Endothelial cell of umbilical vein (primary cell): Measurements from ENCODE around the gene ATP2B2. TPM values are rescaled to one million over a fixed set of nuclear protein-coding genes. Genes with fewer than 3 reads are reported as not detected.

Experiments
- BruUV-seq: library from RNA; stranded (reverse); fragments of 400-500 nt; replicated peaks from 2 replicates; lab custom pipeline; 2021; lab: Mats Ljungman, UMichigan
- CTCF ChIA-PET: fragments of 300-600, 350-600 bp; sonication (Branson Sonifier 250); formaldehyde crosslinking; loops from one replicate; lab custom pipeline; 2021; ENCODE audit warnings: antibody characterized with exemption, inconsistent platforms; lab: Charles Lee
- POLR2A ChIA-PET: fragments of 300-600, 350-600 bp; sonication (Branson Sonifier 250); formaldehyde crosslinking; loops from one replicate; lab custom pipeline; 2021; ENCODE audit warnings: antibody characterized with exemption, inconsistent platforms; lab: Charles Lee
- DNase-seq: peaks from one replicate; pipeline ENCODE4 v3.0.0-alpha.2; 2011; ENCODE audit warnings: low read depth, low spot score
- FAIRE-seq: peaks from 2 replicates; lab custom pipeline; 2011; peaks lifted over from hg19 to GRCh38; lab: Jason Lieb, UNC
- H2AFZ ChIP-seq: 2 replicates; pipeline ENCODE4 v1.6.0; 2012; ENCODE audit warnings: low read depth, low read length, control low read depth, inconsistent platforms
- H3K27ac ChIP-seq: 2 replicates; pipeline ENCODE4 v1.5.1; 2011; ENCODE audit warnings: low read depth, mild to moderate bottlenecking, control low read depth, low read length, moderate library complexity; ENCODE audit not compliant: insufficient read depth
- H3K27me3 ChIP-seq, 2 experiments: 2 replicates each; pipeline versions ENCODE4 v1.6.0 to v1.6.1; 2011; ENCODE audit warnings: low read length in 2 of 2, mixed read lengths in 1 of 2; ENCODE audit not compliant: control insufficient read depth in 2 of 2, insufficient read depth in 2 of 2
- H3K36me3 ChIP-seq, 2 experiments: 2 replicates in 1 of 2; 3 replicates in 1 of 2; pipeline ENCODE4 v1.5.1; 2011; ENCODE audit warnings: low read length in 2 of 2, mild to moderate bottlenecking in 1 of 2, moderate library complexity in 1 of 2; ENCODE audit not compliant: control insufficient read depth in 2 of 2, insufficient read depth in 2 of 2; ENCODE audit errors: extremely low read depth in 1 of 2
- H3K4me1 ChIP-seq: 3 replicates; pipeline ENCODE4 v1.5.1; 2011; ENCODE audit warnings: mild to moderate bottlenecking, low read length; ENCODE audit not compliant: control insufficient read depth, insufficient read depth; ENCODE audit errors: extremely low read depth
- H3K4me2 ChIP-seq: 2 replicates; pipeline ENCODE4 v1.6.1; 2011; ENCODE audit warnings: low read length, control low read depth, mixed read lengths; ENCODE audit not compliant: insufficient read depth
- H3K4me3 ChIP-seq, 3 experiments: fragments of 200-600 bp in 1 of 3; sonication (generic), shearing (Covaris generic) in 1 of 3; replicated peaks in 1 of 3; 2 replicates each; pipeline ENCODE4 v1.5.1; 2011 to 2016; ENCODE audit warnings: control low read depth in 3 of 3, low read length in 3 of 3, mild to moderate bottlenecking in 2 of 3, inconsistent platforms in 1 of 3, low read depth in 1 of 3, moderate library complexity in 1 of 3; ENCODE audit not compliant: insufficient read depth in 1 of 3
- H3K79me2 ChIP-seq: 2 replicates; pipeline ENCODE4 v1.6.0; 2012; ENCODE audit warnings: low read length, inconsistent platforms; ENCODE audit not compliant: control insufficient read depth, insufficient read depth
- H3K9ac ChIP-seq: replicated peaks from 2 replicates; pipeline ENCODE3; 2011; ENCODE audit warnings: low read length, control low read depth; ENCODE audit not compliant: insufficient read depth; ENCODE audit errors: extremely low read depth
- H3K9me1 ChIP-seq: replicated peaks from 3 replicates; pipeline ENCODE4 v1.6.0; 2011; ENCODE audit warnings: mild to moderate bottlenecking, low read length; ENCODE audit not compliant: control insufficient read depth, insufficient read depth; ENCODE audit errors: extremely low read depth
- H3K9me3 ChIP-seq: replicated peaks from 2 replicates; pipeline ENCODE4 v1.5.1; 2012; ENCODE audit warnings: low read length, inconsistent platforms; ENCODE audit not compliant: control insufficient read depth, insufficient read depth
- H4K20me1 ChIP-seq: replicated peaks from 2 replicates; pipeline ENCODE3; 2011; ENCODE audit warnings: mild to moderate bottlenecking, low read length; ENCODE audit not compliant: control insufficient read depth, insufficient read depth; ENCODE audit errors: extremely low read depth
- EZH2 ChIP-seq: IDR thresholded peaks from 2 replicates; pipeline ENCODE4 v1.6.1; 2012; ENCODE audit warnings: borderline replicate concordance, low read depth, mild to moderate bottlenecking, moderate library complexity, low read length, inconsistent platforms; ENCODE audit not compliant: severe bottlenecking
- FOS ChIP-seq: IDR thresholded peaks from 2 replicates; pipeline ENCODE4 v1.6.1; 2011; ENCODE audit warnings: mild to moderate bottlenecking, low read length, moderate library complexity, borderline replicate concordance; ENCODE audit not compliant: insufficient read depth
- GATA2 ChIP-seq: IDR thresholded peaks from 2 replicates; pipeline ENCODE4 v1.7.0; 2011; ENCODE audit warnings: low read depth, mild to moderate bottlenecking, moderate library complexity, mixed read lengths, low read length; ENCODE audit not compliant: insufficient read length, insufficient read depth
- JUN ChIP-seq: IDR thresholded peaks from 2 replicates; pipeline ENCODE4 v1.6.1; 2011; ENCODE audit warnings: borderline replicate concordance, low read depth; ENCODE audit not compliant: insufficient read length, insufficient read depth
- MYC ChIP-seq: IDR thresholded peaks from one replicate; pipeline ENCODE4 v1.6.1; 2011; ENCODE audit warnings: mild to moderate bottlenecking, low read depth, low read length
- POLR2A ChIP-seq: IDR thresholded peaks from 2 replicates; pipeline ENCODE4 v1.6.1; 2012; ENCODE audit warnings: low read depth, mild to moderate bottlenecking, control low read depth, low read length
- POLR2AphosphoS5 ChIP-seq: IDR thresholded peaks from 2 replicates; pipeline ENCODE4 v1.6.1; 2012; ENCODE audit warnings: low read depth, mild to moderate bottlenecking, control low read depth, low read length, moderate library complexity; ENCODE audit not compliant: insufficient read depth
- dilution Hi-C: fragments of 300-500 bp; cut with MboI; formaldehyde crosslinking; loops from one replicate; pipeline ENCODE4 v1.15.0; 2019; ENCODE audit warnings: low sequenced_read_pairs; ENCODE audit not compliant: extremely low pct_ligation_motif_present
- intact Hi-C: fragments of 100-400 bp; cut with micrococcal nuclease; formaldehyde crosslinking; loops from one replicate; pipeline ENCODE4 v1.10.0; 2022
- polyA plus RNA-seq, 4 experiments: library from polyadenylated mRNA; depleted of rRNA in 3 of 4; stranded (reverse) in 3 of 4; unstranded in 1 of 4; fragments of >200 nt; gene quantifications; 2 replicates each; pipeline versions ENCODE4 v1.2.1 to v1.2.3, GENCODE V29; 2011 to 2012; ENCODE audit warnings: missing spikeins in 1 of 4
- total RNA-seq: library from RNA; stranded (reverse); gene quantifications from 2 replicates; pipeline ENCODE4 v1.2.3, GENCODE V29; 2021
- TF ChIP-seq, protein P1 (sequence below): IDR thresholded peaks from 2 replicates; pipeline ENCODE4 v1.6.1; 2011; ENCODE audit not compliant: insufficient read depth, insufficient read length
- TF ChIP-seq, protein P2 (sequence below), 2 donors: IDR thresholded peaks; 1 replicate in 1 of 2; 2 replicates in 1 of 2; pipeline ENCODE4 v1.5.1; 2011; ENCODE audit warnings: low read length in 2 of 2, mild to moderate bottlenecking in 2 of 2, moderate library complexity in 2 of 2, control low read depth in 1 of 2, inconsistent platforms in 1 of 2, low read depth in 1 of 2; ENCODE audit not compliant: insufficient read depth in 1 of 2; ENCODE audit errors: extremely low read depth in 1 of 2

The ATP2B2 gene
- total and polyA plus RNA-seq, 2 donors (not counting 3 experiments of a cell fraction or from before 2014, with no cell fraction given): not detected

DNA sequence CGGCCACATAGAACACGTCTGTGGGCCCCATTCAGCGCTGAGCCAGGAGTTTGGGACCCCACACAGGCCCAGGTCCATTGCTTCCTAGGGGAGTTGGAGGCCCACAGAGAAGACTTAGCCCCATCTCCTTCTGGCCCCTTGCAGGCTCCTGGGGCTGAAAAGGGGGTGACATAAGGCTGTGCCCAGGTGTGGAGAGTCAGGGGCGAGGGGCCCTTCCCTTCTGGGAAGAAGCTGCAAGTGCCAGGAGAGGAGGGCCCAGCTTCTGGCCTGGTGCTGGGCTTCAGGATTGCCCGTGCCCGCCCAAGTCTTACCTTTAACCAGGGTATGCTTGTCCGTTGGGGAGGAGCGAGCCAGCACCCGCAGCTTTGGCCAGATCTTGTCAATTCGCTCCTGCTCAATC, 155.6 kb downstream of the ATP2B2 start:
- BruUV-seq: no TSS peak
- Histone ChIP-seq H3K9ac (no peak overlapping the region), H3K27ac (no peak overlapping the region), H4K20me1 (no peaks in the 10 kb centered on the region), H2AFZ (no peak overlapping the region), H3K27me3 (no peaks in the 10 kb centered on the region), H3K79me2 (no peaks in the 10 kb centered on the region), H3K4me2 (no peak overlapping the region), H3K4me3 (no peak overlapping the region), H3K4me1 (peaks cover 20% of the 10 kb centered on the region), H3K9me3 (no peaks in the 10 kb centered on the region), H3K9me1 (no peaks in the 10 kb centered on the region), H3K36me3 (no peaks in the 10 kb centered on the region)
- dilution Hi-C loops (no loop called here), intact Hi-C loops (no loop called here)
- POLR2A ChIA-PET: interaction anchor here (0.6 kb wide), 1 partner anchor 12 kb away, joined by 5 read pairs; no protein-coding TSS in a partner anchor
- FAIRE-seq: no peak
- no peak for DNase-seq
- TF ChIP-seq POLR2AphosphoS5 (no peak), EZH2 (no peak), FOS (no peak), GATA2 (no peak), JUN (no peak), MYC (no peak), POLR2A (no peak)
- TF ChIP-seq, protein P1, sequence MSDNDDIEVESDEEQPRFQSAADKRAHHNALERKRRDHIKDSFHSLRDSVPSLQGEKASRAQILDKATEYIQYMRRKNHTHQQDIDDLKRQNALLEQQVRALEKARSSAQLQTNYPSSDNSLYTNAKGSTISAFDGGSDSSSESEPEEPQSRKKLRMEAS: no peak
- TF ChIP-seq, protein P2, sequence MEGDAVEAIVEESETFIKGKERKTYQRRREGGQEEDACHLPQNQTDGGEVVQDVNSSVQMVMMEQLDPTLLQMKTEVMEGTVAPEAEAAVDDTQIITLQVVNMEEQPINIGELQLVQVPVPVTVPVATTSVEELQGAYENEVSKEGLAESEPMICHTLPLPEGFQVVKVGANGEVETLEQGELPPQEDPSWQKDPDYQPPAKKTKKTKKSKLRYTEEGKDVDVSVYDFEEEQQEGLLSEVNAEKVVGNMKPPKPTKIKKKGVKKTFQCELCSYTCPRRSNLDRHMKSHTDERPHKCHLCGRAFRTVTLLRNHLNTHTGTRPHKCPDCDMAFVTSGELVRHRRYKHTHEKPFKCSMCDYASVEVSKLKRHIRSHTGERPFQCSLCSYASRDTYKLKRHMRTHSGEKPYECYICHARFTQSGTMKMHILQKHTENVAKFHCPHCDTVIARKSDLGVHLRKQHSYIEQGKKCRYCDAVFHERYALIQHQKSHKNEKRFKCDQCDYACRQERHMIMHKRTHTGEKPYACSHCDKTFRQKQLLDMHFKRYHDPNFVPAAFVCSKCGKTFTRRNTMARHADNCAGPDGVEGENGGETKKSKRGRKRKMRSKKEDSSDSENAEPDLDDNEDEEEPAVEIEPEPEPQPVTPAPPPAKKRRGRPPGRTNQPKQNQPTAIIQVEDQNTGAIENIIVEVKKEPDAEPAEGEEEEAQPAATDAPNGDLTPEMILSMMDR (IDR thresholded peaks at IDR 0.05; ENCODE audit: extremely low read depth in 1 of 2, insufficient read depth in 1 of 2, low read depth in 1 of 2, low read length in 2 of 2): no peak
- CTCF ChIA-PET: no interaction called here
